ENCODE measurements around the gene CNOT3.
"Not testable (repeated sequence)": the region's sequence is repeated elsewhere in the genome, so short reads cannot be mapped to it uniquely, and the experiment has no call there.

The CNOT3 gene

GRCh38 chr19:54096617-54097106 is 40.9 kb upstream of the CNOT3 start:
- DNase-seq: no peak

GRCh38 chr19:54099190-54099902 is 38.2 kb upstream of the CNOT3 start:
- TF ChIP-seq EZH2phosphoT487 (IDR thresholded peaks at IDR 0.05; ENCODE audit: low read length) (no peak), EZH2 (optimal IDR thresholded peaks at IDR 0.05; ENCODE audit: low read depth, low read length) (no peak), CTCF (IDR thresholded peaks at IDR 0.05; ENCODE audit: low read length) (no peak)
- Histone ChIP-seq H3K36me3 (replicated peaks; ENCODE audit: insufficient read depth, low read length) (no peaks in the 10 kb centered on the region), H3K9me2 (replicated peaks; ENCODE audit: insufficient read depth, low read length) (no peaks in the 10 kb centered on the region), H3K4me3 (ENCODE audit: low read length) (no peak overlapping the region), H3K27me3 (replicated peaks; ENCODE audit: insufficient read depth, low read length) (peaks cover 22% of the 10 kb centered on the region), H4K20me1 (ENCODE audit: insufficient read depth, low read length) (no peaks in the 10 kb centered on the region), H3K27ac (ENCODE audit: low read length) (no peak overlapping the region), H3K9me3 (replicated peaks; ENCODE audit: insufficient read depth, low read length) (no peaks in the 10 kb centered on the region), H3F3A (ENCODE audit: insufficient read depth, low read length) (no peaks in the 10 kb centered on the region), H3K4me1 (ENCODE audit: low read length) (no peaks in the 10 kb centered on the region), H2AFZ (ENCODE audit: low read length) (no peak overlapping the region), H3K9ac (ENCODE audit: low read length) (no peak overlapping the region), H3K79me2 (ENCODE audit: low read length) (peaks cover 17% of the 10 kb centered on the region), H3K4me2 (ENCODE audit: low read depth, low read length) (no peak overlapping the region)
- DNase-seq: no peak

More at GRCh38 chr19:54096617-54097106, 40.9 kb upstream of the CNOT3 start:
- Histone ChIP-seq H3K9me2 (replicated peaks; ENCODE audit: insufficient read depth, low read length) (no peaks in the 10 kb centered on the region), H3K4me3 (ENCODE audit: low read length) (no peak overlapping the region; the same call in 1 of the 2 replicates), H4K20me1 (ENCODE audit: insufficient read depth, low read length) (no peaks in the 10 kb centered on the region), H3K27ac (ENCODE audit: low read length) (no peak overlapping the region), H3K9me3 (replicated peaks; ENCODE audit: insufficient read depth, low read length) (no peaks in the 10 kb centered on the region), H3K36me3 (replicated peaks; ENCODE audit: insufficient read depth, low read length) (no peaks in the 10 kb centered on the region), H2AFZ (ENCODE audit: low read length) (peak overlapping the region; percentile 51; the same call in 1 of the 2 replicates), H3K27me3 (replicated peaks; ENCODE audit: insufficient read depth, low read length) (peaks cover 25% of the 10 kb centered on the region), H3K9ac (ENCODE audit: low read length) (no peak overlapping the region), H3K79me2 (ENCODE audit: low read length) (no peaks in the 10 kb centered on the region), H3F3A (ENCODE audit: insufficient read depth, low read length) (no peaks in the 10 kb centered on the region), H3K4me2 (ENCODE audit: low read depth, low read length) (no peak overlapping the region; the same call in 1 of the 2 replicates), H3K4me1 (ENCODE audit: low read length) (no peaks in the 10 kb centered on the region)
- TF ChIP-seq EZH2phosphoT487 (IDR thresholded peaks at IDR 0.05; ENCODE audit: low read length) (no peak), CTCF (IDR thresholded peaks at IDR 0.05; ENCODE audit: low read length) (no peak), EZH2 (optimal IDR thresholded peaks at IDR 0.05; ENCODE audit: low read depth, low read length) (no peak)

DNA sequence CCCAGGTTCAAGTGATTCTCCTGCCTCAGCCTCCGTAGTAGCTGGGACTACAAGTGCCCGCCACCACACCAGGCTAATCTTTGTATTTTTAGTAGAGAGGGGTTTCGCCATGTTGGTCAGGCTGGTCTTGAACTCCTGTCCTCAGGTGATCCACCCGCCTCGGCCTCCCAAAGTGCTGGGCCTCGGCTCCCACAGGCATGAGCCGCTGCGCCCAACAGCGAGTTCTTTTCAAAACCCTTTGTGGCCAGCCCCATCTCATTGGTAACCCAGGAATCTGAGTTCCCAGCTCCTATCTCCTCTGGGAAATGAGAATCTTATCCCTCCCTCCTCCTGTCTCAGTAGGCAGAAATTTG is 37.7 kb upstream of the CNOT3 start:
- not testable (repeated sequence) for H3K9me2 ChIP-seq (replicated peaks; ENCODE audit: insufficient read depth, low read length); H3K4me2 ChIP-seq (ENCODE audit: low read depth, low read length); H3K9ac ChIP-seq (ENCODE audit: low read length); H3K4me1 ChIP-seq (ENCODE audit: low read length); H3K4me3 ChIP-seq (ENCODE audit: low read length); H4K20me1 ChIP-seq (ENCODE audit: insufficient read depth, low read length); H3K9me3 ChIP-seq (replicated peaks; ENCODE audit: insufficient read depth, low read length); H3F3A ChIP-seq (ENCODE audit: insufficient read depth, low read length); H2AFZ ChIP-seq (ENCODE audit: low read length); DNase-seq; H3K27ac ChIP-seq (ENCODE audit: low read length); H3K36me3 ChIP-seq (replicated peaks; ENCODE audit: insufficient read depth, low read length)
- Histone ChIP-seq H3K79me2 (ENCODE audit: low read length) (peaks cover 22% of the 10 kb centered on the region), H3K27me3 (replicated peaks; ENCODE audit: insufficient read depth, low read length) (peaks cover 22% of the 10 kb centered on the region)

DNA sequence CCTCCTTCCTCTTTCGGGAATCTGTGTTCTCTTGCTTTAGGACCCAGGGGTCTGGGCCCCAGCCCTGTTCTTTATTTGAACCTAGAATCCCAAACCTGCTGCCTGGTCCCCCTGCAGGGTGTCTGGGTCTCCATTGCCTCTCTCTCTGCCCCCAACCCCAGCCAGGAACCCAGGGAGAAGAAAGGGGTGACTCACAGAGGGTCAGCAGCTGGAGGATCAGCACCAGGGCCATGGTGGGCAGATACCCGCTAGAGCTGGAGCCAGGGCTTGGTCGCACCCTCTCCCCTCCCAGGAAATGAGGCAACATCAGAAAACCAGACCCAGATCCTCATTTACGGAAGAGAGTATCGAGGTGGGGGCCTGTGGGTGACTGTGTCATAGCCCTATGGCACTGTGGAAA is 37.0 kb upstream of the CNOT3 start, which contains the start of gene OSCAR:
Gene OSCAR, minus strand, starts transcription at position 243 of the 400 bp plus-strand sequence. Its CDS starts 11 bp downstream, at position 232.
- H3K4me2 ChIP-seq (ENCODE audit: low read depth, low read length): no peak within 1 kb of the TSS
- DNase-seq: no peak

More for the DNA sequence above, 37.0 kb upstream of the CNOT3 start, which contains the start of gene OSCAR:
- H3K36me3 ChIP-seq (replicated peaks; ENCODE audit: insufficient read depth, low read length): no peaks in the 10 kb centered on the region
- no peaks in the 10 kb centered on the region for H3F3A ChIP-seq (ENCODE audit: insufficient read depth, low read length)
- no peak within 1 kb of the TSS for H2AFZ ChIP-seq (ENCODE audit: low read length)
- TF ChIP-seq EZH2 (optimal IDR thresholded peaks at IDR 0.05; ENCODE audit: low read depth, low read length) (no peak), CTCF (IDR thresholded peaks at IDR 0.05; ENCODE audit: low read length) (no peak), EZH2phosphoT487 (IDR thresholded peaks at IDR 0.05; ENCODE audit: low read length) (no peak)
- no peaks in the 10 kb centered on the region for H3K9me3 ChIP-seq (replicated peaks; ENCODE audit: insufficient read depth, low read length)
- no peak within 1 kb of the TSS for H3K27ac ChIP-seq (ENCODE audit: low read length)
- H3K9me2 ChIP-seq (replicated peaks; ENCODE audit: insufficient read depth, low read length): no peaks in the 10 kb centered on the region
- no peak within 1 kb of the TSS for H3K9ac ChIP-seq (ENCODE audit: low read length)
- peaks cover 28% of the 10 kb centered on the region for H3K79me2 ChIP-seq (ENCODE audit: low read length)
- H3K27me3 ChIP-seq (replicated peaks; ENCODE audit: insufficient read depth, low read length): peaks cover 22% of the 10 kb centered on the region
- H4K20me1 ChIP-seq (ENCODE audit: insufficient read depth, low read length): no peaks in the 10 kb centered on the region
- no peaks in the 10 kb centered on the region for H3K4me1 ChIP-seq (ENCODE audit: low read length)
- H3K4me3 ChIP-seq (ENCODE audit: low read length): no peak within 1 kb of the TSS
